Testis (tissue), 2 donors: Measurements from ENCODE around the gene STAC3.

Experiments used
- POLR2A ChIP-seq: fragments of 450-650 bp; IDR thresholded peaks from one replicate; pipeline ENCODE4 v1.6.1; 2017; ENCODE audit warnings: antibody characterized with exemption, mild to moderate bottlenecking, moderate library complexity
- TF ChIP-seq, protein P1 (sequence below), 3 experiments: fragments of 450-650 bp in 2 of 3; fragments of 200-600 bp in 1 of 3; sonication (generic) in 1 of 3; IDR thresholded peaks; one replicate each; pipeline ENCODE4 v1.5.1; 2016 to 2019; ENCODE audit warnings: antibody characterized with exemption in 3 of 3, mild to moderate bottlenecking in 2 of 3, moderate library complexity in 1 of 3

DNA sequence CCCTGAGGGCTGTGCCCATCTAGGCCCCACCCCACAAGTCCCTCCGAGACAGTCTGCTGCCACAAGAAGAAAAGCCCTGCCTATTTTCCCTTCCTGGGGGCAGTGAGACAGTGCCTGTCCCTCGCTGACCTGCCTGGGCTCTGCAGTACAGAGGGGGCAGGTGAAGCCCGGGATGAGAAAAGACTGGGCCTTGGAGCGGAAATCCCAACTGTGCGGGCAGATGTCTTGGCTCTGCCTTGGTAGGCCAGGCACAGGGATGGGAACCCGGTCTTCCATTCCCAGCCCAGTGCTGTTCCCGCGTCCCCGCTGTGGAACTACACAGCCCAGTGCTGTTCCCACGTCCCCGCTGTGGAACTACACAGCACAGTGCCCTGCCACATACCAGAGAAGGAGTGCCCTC is 47.2 kb downstream of the STAC3 start:
- TF ChIP-seq POLR2A, result no peak
- TF ChIP-seq, protein P1, sequence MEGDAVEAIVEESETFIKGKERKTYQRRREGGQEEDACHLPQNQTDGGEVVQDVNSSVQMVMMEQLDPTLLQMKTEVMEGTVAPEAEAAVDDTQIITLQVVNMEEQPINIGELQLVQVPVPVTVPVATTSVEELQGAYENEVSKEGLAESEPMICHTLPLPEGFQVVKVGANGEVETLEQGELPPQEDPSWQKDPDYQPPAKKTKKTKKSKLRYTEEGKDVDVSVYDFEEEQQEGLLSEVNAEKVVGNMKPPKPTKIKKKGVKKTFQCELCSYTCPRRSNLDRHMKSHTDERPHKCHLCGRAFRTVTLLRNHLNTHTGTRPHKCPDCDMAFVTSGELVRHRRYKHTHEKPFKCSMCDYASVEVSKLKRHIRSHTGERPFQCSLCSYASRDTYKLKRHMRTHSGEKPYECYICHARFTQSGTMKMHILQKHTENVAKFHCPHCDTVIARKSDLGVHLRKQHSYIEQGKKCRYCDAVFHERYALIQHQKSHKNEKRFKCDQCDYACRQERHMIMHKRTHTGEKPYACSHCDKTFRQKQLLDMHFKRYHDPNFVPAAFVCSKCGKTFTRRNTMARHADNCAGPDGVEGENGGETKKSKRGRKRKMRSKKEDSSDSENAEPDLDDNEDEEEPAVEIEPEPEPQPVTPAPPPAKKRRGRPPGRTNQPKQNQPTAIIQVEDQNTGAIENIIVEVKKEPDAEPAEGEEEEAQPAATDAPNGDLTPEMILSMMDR (IDR thresholded peaks at IDR 0.05), result no peak
